ENCODE data around the gene SAE1.
"Not testable (repeated sequence)": the region's sequence is repeated elsewhere in the genome, so short reads cannot be mapped to it uniquely, and the experiment has no call there.

Gene SAE1

DNA sequence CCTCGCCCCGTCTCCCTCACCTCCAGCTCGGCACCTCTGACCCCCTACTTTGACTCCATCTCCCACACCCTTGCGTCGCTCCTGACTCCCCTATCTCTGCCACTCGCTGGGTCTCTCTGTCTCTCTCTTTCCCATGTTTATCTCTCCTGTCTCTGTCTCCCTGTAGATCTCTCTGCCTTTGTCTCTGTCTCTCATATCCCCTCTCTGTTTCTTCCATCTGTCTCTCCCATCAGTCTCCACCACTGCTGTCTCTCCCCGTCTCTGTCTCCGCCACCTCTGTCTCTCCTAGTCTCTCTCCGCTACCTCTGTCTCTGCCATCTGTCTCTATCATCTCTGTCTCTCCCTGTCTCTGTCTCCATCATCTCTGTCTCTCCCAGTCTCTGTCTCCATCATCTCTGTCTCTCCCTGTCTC, 112.7 kb downstream of the SAE1 start:
- peak; percentile 13 for DNase-seq

DNA sequence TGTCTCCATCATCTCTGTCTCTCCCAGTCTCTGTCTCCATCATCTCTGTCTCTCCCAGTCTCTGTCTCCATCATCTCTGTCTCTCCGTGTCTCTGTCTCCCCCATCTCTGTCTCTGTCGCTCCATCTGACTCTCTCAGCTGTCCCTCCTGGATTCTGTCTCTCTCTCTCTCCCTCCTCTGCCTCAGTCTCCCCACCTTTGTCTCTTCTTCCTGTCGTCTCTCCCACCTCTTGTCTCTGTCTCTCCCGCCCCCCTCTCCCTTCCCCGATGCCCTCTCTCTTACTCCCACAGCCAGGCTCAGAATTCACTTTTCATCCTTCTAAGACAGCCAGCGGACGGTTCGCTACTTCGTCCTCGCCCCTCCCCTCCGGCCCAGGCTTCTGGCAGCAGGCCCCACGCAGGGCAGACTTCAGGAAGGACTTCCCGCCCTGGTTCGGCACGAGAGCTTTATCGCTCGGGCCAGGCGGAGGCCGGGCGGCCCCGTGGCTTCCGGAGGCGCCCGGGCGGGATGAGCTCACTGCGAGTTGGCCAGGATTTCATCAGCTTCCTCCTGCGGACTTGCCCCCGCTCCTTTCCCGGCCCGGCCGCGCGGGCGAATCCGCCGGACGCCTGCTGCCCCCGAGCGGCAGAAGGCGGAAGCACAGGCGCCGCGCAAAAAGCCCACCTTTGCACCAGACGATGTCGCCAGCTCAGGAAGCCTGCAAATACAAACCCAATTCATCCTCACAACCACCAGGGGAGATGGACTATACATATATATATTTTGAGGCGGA, 113.3 kb downstream of the SAE1 start:
- DNase-seq = peak; percentile 90

DNA sequence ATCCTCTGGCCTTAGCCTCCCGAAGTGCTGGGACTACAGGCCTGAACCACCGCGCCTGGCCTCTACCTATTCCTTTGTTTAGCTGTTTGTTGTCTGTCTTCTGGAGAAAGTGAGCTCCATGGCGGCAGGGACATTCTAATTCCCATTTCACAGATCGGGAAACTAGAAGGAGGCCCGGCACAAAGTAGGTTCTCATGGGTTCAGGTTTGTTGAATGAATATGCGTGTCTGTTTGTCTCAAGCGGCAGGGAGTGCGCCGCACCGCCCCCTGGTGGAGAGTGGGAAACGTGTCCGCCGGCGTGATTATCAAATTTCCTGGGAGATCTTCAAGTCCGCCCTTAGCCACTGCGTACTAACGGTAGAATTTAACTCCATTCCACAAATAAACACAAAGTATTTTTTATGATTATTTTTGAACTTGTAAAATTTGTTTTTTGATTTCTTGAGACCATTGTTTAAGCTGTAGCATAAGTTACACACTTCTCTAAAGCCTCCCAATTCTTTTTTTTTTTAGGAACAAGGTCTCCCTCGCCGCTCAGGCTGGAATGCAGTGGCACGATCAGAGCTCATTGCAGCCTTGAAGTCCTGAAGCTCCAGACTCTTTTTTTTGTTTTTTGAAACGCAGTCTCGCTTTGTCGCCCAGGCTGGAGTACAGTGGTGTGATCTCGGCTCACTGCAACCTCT, 116.8 kb downstream of the SAE1 start:
- peak; percentile 34 for DNase-seq

DNA sequence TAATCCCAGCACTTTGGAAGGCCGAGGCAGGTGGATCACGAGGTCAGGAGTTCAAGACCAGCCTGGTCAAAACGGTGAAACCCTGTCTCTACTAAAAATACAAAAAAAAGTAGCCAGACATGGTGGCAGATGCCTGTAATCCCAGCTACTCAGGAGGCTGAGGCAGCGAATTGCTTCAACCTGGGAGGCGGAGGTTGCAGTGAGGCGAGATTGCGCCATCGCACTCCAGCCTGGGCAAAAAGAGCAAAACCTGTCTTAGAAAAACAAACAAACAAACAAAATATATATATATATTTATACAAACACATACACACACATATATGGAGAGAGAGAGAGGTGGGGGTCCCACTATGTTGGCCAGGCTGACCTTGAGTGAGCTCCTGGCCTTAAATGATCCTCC, 122.4 kb downstream of the SAE1 start:
- not testable (repeated sequence) for DNase-seq

DNA sequence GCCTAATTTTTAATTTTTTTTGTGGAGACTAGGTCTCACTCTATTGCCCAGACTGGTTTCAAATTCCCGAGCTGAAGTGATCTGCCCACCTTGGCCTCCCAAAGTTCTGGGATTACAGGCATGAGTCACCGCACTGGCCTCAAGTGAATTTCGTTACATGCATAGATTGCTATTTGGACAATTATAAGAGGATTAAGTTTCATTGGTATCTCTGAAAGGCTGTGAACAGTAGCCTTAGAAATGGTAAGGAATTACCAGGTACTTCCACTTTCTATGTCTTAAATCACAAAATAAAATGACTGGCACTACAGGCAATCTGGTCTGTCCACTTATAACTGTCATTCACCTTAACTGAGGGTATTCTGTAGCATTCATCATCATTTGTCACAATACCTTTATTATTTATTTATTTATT, 122.8 kb downstream of the SAE1 start:
- peak; percentile 77 for DNase-seq

DNA sequence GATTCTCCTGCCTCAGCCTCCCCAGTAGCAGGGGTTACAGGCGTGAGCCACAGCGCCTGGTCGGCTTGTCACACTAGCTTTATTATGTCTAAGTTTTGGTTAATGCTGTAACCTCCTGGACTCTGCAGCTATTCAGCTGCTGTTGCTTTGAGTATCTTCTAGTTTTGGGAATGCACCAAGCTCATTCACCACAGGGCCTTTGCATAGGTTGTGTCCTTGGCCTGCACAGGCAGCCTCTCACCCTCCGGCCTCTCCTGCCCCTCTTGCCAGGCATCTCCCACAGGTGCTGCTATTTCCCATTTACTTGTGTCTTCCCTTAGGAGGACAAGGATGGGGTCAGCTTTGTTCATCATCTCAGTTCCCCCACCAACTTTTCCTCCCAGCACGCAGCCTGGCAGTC, 123.3 kb downstream of the SAE1 start:
- DNase-seq = no peak

DNA sequence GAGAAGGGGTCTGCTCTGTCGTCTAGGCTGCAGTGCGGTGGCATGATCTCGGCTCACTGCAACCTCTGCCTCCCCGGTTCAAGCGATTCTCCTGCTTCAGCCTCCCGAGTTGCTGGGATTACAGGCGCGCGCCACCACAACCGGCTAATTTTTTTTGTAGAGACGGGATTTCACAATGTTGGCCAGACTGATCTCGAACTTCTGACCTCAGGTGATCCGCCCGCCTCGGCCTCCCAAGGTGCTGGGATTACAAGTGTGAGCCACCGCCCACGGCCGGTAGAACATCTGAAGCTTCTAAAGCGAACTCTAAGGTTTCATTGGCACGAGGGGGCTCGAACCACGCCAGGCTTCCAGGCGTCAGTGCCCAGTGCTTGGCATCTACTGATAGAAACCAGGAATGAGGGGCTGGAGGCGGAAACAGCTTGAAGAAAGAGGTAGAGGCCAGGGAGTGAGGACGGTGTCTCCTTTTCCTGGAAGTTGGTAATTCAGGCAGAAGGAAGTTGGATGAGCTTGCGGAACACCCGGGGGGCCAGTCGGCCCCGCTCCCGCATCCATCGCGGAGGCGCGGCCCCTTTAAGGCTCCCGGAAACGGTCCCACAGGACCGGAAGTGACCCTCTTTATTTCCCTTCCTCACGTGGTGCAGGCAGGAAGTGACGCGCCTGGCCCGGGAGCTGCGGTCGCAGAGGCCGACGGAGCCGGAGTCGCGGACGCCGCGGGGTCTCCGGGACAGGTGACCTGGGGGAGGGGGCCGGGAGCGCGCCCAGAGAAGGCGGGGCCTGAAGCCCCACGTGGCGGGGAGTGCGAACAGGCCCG, 125.5 kb downstream of the SAE1 start, which contains the start of gene CCDC9:
TSS of gene CCDC9 (plus strand) at position 647 of the 814 bp plus-strand sequence. CDS start 1,876 bp downstream, outside the sequence.
- peak; percentile 85 for DNase-seq

DNA sequence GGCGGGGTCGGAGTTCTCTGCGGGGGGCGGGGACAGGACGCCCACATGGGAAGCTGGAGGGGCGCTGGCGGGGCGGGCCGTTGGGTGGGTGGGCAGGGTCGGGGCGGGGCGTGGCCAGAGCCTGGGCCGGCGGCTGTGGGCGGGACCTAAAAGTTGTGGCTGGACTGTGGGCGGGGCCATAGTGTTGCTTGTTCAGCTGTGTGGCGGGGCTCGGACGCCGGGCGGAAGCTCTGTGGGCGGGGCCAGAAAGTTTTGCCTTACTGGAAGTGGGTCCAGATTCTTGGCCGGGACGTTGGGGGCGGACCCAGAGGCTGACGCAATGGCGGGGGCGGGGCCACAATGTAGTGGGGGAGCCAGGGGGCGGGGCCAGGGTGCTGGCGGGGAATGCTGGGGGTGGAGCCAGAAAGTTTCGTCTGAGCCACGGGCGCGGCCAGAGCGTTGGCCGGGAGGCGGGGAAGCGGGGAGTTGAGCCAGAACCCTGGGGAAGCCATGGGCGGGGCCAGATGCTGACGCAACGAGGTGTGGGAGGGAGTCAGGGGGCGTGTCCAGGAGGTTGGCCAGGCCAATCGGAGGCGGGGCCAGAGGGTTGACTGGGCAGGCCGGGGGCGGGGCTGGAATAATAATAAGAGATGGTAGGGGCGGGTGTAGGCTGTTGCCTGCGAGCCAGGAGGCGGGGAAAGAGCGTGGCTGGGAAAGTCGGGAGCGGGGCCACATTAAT, 126.2 kb downstream of the SAE1 start:
- peak; percentile 100 for DNase-seq

DNA sequence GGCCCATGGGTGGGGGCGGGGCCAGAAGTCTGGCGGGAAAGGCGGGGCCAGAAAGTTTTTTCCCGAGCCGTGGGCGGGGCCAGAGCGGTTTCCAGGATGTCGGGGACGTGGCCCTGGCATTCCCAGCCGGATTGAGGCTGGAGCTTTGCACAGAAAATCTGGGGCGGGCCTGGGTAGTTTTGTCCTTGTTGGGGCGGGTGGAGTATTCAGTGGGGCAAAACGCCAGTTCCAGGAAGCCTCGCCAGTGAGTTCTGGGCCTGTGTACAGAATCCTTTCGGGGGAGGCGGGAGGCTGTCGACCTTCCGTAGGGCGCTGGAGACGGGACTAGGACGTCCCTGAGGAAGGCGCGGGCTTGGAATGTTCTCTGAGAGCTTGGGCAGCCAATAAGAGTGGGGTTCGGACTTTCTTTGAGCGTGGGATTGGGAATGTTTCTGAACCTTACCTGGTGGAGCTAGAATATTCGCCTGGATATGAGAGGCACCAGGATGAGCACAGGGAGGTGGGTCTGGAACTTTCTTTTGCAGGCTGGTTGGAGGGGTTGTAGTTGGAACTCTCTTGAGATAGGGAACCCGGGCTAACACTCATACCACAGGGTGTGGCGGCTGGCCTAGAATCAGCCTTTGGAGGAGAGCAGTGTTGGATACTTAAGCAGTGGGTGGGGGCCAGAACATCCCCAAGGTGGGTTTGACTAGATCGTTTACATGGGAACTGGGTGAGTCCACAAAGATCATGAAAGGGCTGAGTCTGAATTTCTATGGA, 127.0 kb downstream of the SAE1 start:
- DNase-seq = no peak

DNA sequence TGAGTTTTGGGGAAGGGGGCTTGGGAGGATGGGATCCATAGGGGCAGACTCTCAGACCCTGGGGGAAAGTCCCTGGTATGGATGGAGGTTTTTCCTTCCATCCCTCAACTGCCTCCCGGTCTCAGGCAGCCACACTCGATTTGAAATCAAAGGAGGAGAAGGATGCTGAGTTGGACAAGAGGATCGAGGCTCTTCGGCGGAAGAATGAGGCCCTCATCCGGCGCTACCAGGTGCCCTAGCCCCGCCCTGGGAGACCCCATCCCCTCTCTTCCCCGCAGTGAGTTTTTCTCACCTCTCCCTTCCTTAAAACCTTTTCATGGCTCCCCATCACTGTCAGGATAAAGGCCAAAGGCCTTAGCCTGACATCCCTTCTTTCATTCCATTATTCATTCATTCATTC, 127.8 kb downstream of the SAE1 start:
- no peak for DNase-seq

DNA sequence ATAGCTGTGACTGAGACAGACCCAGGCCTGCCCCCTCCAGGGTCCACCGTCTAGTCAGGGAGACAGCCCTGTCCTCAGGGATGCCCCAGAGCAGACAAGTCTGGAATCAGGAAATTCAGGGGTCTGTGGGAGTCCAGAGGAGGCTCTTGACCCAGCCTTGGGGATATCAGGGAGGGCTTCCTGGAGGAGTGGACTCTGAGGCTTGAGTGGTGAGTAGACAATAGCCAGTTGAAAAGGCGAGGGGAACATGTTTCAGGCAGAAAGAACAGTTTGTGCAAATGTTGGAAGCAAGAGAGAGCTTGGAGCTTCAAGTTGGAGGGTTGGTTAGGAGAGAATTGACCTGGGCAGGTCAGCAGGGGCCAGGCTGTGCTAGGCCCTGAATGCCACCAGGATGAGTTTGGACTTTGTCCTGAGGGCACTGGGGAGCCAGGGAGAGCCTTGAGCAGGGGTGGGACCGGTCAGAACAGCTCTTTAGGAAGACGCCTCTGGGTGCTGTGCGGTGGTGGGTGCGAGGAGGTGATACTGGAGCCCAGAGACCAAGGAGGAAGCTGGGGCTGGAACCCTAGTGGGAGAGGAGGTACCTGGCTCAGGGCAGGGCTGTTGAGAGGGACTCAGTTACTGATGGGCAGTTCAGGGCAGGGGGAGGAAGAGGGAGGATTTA, 128.4 kb downstream of the SAE1 start:
- no peak for DNase-seq
